Measurements from ENCODE around the gene CSMD2. TPM values are rescaled to one million over a fixed set of nuclear protein-coding genes. Genes with fewer than 3 reads are reported as not detected.

Gene CSMD2
- total RNA-seq, 1 donor from 2014 or later = 0.98 TPM

- H3K4me3 ChIP-seq (ENCODE audit: low read depth, low read length) = no peak overlapping the region
- TF ChIP-seq, protein P1, sequence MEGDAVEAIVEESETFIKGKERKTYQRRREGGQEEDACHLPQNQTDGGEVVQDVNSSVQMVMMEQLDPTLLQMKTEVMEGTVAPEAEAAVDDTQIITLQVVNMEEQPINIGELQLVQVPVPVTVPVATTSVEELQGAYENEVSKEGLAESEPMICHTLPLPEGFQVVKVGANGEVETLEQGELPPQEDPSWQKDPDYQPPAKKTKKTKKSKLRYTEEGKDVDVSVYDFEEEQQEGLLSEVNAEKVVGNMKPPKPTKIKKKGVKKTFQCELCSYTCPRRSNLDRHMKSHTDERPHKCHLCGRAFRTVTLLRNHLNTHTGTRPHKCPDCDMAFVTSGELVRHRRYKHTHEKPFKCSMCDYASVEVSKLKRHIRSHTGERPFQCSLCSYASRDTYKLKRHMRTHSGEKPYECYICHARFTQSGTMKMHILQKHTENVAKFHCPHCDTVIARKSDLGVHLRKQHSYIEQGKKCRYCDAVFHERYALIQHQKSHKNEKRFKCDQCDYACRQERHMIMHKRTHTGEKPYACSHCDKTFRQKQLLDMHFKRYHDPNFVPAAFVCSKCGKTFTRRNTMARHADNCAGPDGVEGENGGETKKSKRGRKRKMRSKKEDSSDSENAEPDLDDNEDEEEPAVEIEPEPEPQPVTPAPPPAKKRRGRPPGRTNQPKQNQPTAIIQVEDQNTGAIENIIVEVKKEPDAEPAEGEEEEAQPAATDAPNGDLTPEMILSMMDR (conservative IDR thresholded peaks at IDR 0.05; ENCODE audit: low read depth, low read length) = no peak
- DNase-seq (ENCODE audit: low read depth) = no peak
These were observed 9.2 kb downstream of the CSMD2 start for GRCh38 chr1:34155860-34156259.

DNA sequence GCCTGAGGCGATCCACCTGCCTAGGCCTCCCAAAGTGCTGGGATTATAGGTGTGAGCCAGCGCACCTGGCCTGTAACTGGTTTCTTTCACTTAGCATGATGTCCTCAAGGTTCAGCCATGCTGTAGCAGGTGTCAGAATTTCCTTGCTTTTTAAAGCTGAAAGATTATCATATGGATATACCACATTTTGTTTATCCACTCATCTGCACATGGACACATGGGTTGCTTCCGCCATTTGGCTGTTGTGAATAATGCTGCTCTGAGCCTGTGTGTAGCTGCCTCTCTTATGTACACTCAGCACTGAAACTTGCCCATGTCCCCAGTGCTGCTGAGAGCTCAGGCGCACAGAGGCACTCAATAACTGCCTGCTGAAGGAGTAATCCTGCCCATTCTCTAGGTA lies 11.8 kb downstream of the CSMD2 start:
- DNase-seq (ENCODE audit: low read depth) = no peak
- H3K4me3 ChIP-seq (ENCODE audit: low read depth, low read length) = no peak overlapping the region
- TF ChIP-seq, protein P1 (conservative IDR thresholded peaks at IDR 0.05; ENCODE audit: low read depth, low read length) = no peak

GRCh38 chr1:34149501-34149900 lies 15.5 kb downstream of the CSMD2 start:
- H3K4me3 ChIP-seq (ENCODE audit: low read depth, low read length) = no peak overlapping the region
- DNase-seq (ENCODE audit: low read depth) = no peak
- TF ChIP-seq, protein P1 (conservative IDR thresholded peaks at IDR 0.05; ENCODE audit: low read depth, low read length) = no peak

DNA sequence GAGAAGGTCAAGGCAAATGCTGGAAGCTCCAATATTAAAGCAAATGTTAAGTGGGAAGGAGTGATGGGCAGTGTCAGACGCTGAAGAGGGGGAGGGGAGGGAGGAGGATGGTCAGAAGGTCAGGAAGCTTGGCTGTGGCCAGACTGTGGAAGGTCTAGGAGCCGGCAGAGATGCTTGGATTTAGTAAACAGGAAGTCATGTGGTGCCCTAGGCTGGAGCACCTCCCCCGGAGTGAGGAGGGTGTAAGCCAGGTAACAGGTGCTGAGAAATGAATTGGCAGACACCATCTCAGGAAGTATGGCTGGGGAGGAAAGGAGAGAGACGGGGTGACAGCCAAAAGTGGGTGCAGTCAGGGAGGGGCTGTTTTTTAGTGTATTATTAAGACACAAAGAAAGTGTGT lies 17.7 kb downstream of the CSMD2 start:
- no peak for DNase-seq (ENCODE audit: low read depth)
- no peak overlapping the region for H3K4me3 ChIP-seq (ENCODE audit: low read depth, low read length)
- TF ChIP-seq, protein P1 (conservative IDR thresholded peaks at IDR 0.05; ENCODE audit: low read depth, low read length) = no peak

DNA sequence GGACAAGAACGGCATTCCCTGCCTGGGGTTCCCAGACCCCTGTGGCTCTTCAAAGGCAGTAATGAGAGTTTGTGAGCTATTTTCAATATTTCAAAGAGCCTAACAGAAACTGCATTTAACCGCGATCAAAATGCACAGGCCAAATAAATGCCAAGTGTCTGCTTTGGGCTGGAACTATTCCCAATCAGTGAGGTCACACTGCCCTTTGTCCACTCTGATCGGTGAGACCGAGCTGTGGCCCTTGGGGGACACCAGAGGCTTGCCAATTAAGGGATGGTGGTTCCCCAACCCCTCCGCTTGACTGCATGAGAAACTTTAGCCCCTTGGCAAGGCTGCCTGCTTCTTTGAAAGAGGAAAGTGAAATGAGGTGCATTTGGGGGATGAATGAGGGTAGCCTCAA lies 20.3 kb downstream of the CSMD2 start:
- no peak for DNase-seq (ENCODE audit: low read depth)
- H3K4me3 ChIP-seq (ENCODE audit: low read depth, low read length) = no peak overlapping the region
- TF ChIP-seq, protein P1 (conservative IDR thresholded peaks at IDR 0.05; ENCODE audit: low read depth, low read length) = no peak

DNA sequence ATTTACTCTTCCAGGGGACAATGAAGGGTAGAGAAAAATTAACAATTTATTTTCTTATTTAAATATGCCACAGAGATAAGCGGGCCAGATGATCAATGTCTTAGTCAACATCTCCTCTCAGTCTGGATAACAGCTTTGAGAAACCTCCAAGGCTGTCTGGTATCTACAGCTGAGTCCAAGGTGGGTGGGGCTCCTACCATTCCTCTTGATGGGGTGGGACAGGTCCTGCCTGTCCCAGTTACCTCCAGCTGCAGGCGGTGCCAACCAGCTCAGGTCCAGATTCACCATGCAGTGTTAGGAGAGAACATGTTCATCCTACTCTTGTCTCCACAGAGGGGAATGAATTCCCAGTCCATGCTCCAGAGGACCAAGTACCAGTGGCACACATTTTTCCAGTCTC lies 21.1 kb downstream of the CSMD2 start:
- no peak overlapping the region for H3K4me3 ChIP-seq (ENCODE audit: low read depth, low read length)
- TF ChIP-seq, protein P1 (conservative IDR thresholded peaks at IDR 0.05; ENCODE audit: low read depth, low read length) = no peak
- no peak for DNase-seq (ENCODE audit: low read depth)

DNA sequence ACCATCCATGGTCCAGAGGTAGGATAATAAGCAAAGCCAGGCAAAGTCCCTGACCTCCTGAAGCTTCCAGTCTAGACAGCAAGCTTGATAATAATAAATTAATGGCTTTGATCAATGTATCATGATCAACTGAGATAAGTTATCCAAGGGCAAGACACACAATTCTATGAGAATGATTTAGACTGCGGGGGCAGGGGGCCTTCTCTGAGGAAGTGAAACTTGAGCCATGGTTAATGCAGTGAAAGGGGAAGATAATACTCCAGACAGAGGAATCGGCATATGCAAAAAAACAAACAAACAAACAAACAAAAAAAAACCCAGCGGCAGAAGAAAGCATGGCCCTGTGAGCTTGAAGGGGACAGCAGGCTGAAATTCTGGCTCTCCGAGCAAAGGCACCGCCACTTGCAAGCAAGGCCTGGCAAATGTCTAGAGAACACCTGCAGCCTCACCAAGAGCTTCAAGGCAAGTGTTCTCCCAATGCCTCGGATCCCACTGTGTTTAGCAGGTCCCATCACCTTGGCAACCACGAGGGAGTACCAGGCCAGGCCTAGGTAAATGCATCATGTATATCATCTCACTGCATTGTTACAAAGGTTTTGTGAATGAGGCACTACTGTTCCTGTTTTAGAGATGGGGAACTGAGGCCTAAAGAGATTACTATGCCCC lies 24.9 kb downstream of the CSMD2 start:
- TF ChIP-seq, protein P1 (conservative IDR thresholded peaks at IDR 0.05; ENCODE audit: low read depth, low read length) = no peak
- DNase-seq (ENCODE audit: low read depth) = no peak
- H3K4me3 ChIP-seq (ENCODE audit: low read depth, low read length) = no peak overlapping the region
